GM10266 (cell line): Measurements from ENCODE around the gene CFHR5.
"Not testable (repeated sequence)": the region's sequence is repeated elsewhere in the genome, so short reads cannot be mapped to it uniquely, and the experiment has no call there.

Experiments
- DNase-seq: peaks from one replicate; pipeline ENCODE4 v3.0.0; 2012; ENCODE audit errors: extremely low spot score
- TF ChIP-seq, protein P1 (sequence below): IDR thresholded peaks from 2 replicates; pipeline ENCODE4 v1.5.1; 2012; ENCODE audit warnings: mild to moderate bottlenecking, low read depth; ENCODE audit not compliant: control insufficient read depth, insufficient read depth; ENCODE audit errors: missing control alignments

Gene CFHR5

DNA sequence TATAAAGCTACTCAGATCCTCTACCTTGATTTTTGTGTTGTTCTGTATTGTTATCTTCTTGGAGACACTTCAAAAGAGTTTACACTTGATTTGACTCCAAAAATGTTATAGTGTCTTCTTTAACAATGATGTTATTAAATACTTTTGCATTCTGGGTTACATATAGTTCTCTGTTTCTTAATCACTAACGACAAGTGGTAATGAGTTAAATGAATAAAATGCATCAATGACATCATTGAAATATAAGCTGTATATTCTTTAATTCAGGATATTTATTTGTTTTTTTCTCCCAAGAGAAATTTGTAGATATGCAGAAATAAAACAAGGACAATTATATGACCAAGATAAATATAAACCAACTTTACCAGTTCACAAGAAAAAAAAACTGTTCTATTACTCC lies 7.2 kb upstream of the CFHR5 start:
- DNase-seq: no peak
- TF ChIP-seq, protein P1, sequence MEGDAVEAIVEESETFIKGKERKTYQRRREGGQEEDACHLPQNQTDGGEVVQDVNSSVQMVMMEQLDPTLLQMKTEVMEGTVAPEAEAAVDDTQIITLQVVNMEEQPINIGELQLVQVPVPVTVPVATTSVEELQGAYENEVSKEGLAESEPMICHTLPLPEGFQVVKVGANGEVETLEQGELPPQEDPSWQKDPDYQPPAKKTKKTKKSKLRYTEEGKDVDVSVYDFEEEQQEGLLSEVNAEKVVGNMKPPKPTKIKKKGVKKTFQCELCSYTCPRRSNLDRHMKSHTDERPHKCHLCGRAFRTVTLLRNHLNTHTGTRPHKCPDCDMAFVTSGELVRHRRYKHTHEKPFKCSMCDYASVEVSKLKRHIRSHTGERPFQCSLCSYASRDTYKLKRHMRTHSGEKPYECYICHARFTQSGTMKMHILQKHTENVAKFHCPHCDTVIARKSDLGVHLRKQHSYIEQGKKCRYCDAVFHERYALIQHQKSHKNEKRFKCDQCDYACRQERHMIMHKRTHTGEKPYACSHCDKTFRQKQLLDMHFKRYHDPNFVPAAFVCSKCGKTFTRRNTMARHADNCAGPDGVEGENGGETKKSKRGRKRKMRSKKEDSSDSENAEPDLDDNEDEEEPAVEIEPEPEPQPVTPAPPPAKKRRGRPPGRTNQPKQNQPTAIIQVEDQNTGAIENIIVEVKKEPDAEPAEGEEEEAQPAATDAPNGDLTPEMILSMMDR: no peak

DNA sequence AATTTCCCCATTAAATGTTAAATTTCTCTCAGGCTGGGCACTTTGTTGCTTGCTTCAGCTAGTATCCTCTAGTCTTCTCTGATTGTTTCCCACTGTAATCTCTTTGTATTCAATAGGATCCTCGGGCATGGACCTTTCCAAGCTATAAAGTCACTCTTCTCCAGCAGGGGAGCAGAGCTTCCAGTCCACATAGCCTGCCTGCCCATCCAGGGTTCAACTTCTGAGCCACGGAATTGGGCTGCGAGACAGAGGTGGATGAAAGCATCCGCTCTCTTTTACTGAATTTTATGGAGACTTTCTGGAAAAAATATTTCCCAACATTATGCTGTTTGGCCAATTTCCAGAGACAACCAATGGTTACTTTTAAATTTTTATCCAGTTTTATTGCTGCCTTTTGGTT lies 1.1 kb upstream of the CFHR5 start:
- no peak for DNase-seq
- TF ChIP-seq, protein P1: no peak

DNA sequence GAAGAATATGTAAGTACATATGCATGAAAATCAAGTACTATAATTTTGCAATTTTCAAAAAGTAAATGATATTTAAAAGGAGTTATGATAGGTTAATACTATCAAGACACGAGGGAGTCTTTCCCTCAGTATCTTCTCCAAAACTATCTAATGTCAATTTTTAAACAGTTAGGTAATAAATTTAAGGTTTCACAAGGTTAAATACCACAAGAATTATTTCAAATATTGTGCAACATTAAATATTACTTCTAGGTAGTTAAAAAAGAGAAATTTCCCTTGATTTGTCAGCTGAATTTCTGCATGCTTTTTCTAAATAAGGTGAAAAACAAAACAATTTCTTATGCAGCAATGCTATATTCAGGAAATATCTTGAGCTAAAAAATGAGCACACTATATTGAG lies 3.5 kb downstream of the CFHR5 start:
- no peak for DNase-seq
- TF ChIP-seq, protein P1: no peak

DNA sequence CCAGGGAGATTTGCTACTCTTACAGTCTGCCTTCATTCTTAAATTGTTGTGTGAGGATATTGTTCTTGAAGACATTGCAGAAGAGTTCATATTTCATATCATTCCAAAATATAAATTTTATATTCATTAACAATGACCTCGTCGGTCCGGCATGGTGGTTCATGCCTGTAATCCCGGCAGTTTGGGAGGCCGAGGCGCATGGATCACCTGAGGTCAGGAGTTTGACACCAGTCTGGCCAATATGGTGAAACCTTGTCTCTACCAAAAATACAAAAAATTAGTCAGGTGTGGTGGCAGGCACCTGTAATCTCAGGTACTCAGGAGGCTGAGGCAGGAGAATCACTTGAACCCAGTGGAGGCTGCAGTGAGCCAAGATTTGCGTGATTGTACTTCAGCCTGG lies 4.9 kb downstream of the CFHR5 start:
- DNase-seq: not testable (repeated sequence)

DNA sequence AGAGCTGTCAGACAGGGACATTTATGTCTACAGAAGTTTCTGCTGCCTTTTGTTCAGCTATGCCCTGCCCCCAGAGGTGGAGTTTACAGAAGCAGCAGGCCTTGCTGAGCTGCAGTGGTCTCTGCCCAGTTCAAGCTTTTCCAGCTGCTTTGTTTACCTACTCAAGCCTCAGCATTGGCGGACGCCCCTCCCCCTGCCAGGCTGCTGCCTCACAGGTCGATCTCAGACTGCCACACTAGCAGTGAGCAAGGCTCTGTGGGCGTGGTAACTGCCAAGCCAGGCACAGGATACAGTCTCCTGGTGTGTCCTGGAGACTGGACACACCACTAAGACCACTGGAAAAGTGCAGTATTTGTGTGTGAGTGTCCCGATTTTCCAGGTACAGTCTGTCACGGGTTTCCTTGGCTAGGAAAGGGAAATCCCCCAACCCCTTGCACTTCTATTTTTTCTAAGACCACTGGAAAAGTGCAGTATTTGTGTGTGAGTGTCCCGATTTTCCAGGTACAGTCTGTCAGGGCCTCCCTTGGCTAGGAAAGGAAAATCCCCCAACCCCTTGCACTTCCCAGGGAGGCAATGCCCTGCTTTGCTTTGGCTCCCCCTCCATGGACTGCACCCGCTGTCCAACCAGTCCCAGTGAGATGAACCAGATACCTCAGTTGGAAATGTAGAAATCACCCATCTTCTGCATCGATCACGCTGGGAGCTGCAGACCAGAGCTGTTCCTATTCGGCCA lies 14.7 kb downstream of the CFHR5 start:
- DNase-seq: not testable (repeated sequence)

DNA sequence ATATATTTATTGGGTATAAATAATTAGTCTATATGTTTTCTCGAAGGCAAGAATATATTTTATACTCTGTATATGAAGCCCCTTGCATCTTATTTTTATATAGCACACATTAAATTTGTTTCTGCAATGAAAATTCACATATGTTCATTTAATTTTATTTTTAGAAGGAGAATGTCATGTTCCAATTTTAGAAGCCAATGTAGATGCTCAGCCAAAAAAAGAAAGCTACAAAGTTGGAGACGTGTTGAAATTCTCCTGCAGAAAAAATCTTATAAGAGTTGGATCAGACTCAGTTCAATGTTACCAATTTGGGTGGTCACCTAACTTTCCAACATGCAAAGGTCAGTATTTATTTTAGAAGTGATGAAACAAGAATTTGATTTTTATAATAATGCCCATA lies 16.6 kb downstream of the CFHR5 start:
- no peak for DNase-seq
- TF ChIP-seq, protein P1: no peak

DNA sequence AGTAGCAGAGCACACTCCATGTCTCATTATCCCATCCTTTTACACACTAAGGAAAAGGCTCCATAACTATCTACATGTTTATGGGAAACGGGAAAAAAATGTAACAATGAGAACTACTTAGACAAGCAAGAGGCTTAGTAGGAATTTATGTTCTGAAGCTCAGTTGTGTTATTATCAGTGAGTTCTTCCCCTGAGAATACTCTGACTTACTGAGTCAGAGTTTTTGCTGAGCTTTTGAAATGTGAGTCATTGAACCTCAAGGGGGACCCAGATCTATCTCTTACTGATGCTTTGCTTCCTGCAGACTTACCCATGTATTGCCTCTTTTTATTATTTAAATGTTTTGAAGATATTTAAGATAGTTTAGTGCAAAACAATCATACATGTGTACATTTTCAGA lies 20.1 kb downstream of the CFHR5 start:
- no peak for DNase-seq
- TF ChIP-seq, protein P1: no peak

DNA sequence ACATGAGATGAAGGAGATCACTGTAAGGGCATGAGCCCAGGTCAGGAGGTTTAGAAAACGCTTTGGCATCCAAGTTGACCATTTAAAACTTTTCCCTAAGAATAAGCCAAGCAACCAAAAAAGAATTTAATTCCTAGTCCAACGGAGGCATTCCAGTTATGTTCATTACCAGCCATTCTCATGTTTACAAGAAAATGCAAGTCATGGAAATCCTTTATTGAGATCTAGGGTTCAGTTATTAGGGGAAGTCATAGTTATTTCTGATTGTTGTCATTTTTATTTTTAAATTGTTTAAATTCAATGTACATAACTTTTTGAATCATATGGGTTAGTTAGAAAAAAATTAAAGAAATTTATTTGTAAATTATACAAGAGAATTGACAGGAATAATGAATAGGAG lies 24.5 kb downstream of the CFHR5 start:
- TF ChIP-seq, protein P1: no peak
- DNase-seq: no peak
